DND-41 (cell line): ENCODE measurements around the gene ZNF580.

Experiments
- CTCF ChIP-seq: IDR thresholded peaks from 2 replicates; pipeline ENCODE4 v1.5.1; 2012; ENCODE audit warnings: borderline replicate concordance, low read length, moderate library complexity, mild to moderate bottlenecking; ENCODE audit not compliant: poor library complexity, severe bottlenecking; ENCODE audit errors: extremely low read depth
- EZH2 ChIP-seq: IDR thresholded peaks from 3 replicates; pipeline ENCODE4 v1.6.1; 2012; ENCODE audit warnings: borderline replicate concordance, low read depth, mild to moderate bottlenecking, moderate library complexity, low read length, inconsistent platforms; ENCODE audit not compliant: severe bottlenecking

GRCh38 chr19:55616395-55616875 is 24.4 kb upstream of the ZNF580 start:
- TF ChIP-seq CTCF (no peak), EZH2 (no peak)
